SK-N-MC (cell line): ENCODE measurements around the gene MOAP1.
"Not testable (repeated sequence)": the region's sequence is repeated elsewhere in the genome, so short reads cannot be mapped to it uniquely, and the experiment has no call there.

Experiments used
- DNase-seq: peaks from one replicate; pipeline ENCODE4 v3.0.0-alpha.2; 2011; ENCODE audit warnings: low read depth, low spot score
- H3K27ac ChIP-seq: fragments of 200-600 bp; sonication (generic); 2 replicates; pipeline ENCODE4 v1.5.1; 2016; ENCODE audit warnings: mixed run types
- H3K36me3 ChIP-seq: fragments of 200-600 bp; sonication (generic); 2 replicates; pipeline ENCODE4 v1.6.1; 2017; ENCODE audit warnings: antibody characterized with exemption, low read length, mixed read lengths; ENCODE audit not compliant: insufficient read depth
- H3K4me3 ChIP-seq: fragments of 200-600 bp; sonication (generic); 2 replicates; pipeline ENCODE4 v1.5.1; 2016
- H3K9ac ChIP-seq: fragments of 200-600 bp; sonication (generic); 2 replicates; pipeline ENCODE4 v1.8.0; 2017; ENCODE audit warnings: mixed run types, mixed read lengths; ENCODE audit not compliant: insufficient read length
- H3K9me3 ChIP-seq: fragments of 200-600 bp; sonication (generic); 2 replicates; pipeline ENCODE4 v1.6.1; 2017; ENCODE audit warnings: low read depth, mild to moderate bottlenecking, antibody characterized with exemption, low read length, moderate library complexity, mixed read lengths
- EZH2 ChIP-seq: fragments of 200-600 bp; sonication (generic); IDR thresholded peaks from one replicate; pipeline ENCODE4 v1.6.1; 2017; ENCODE audit warnings: antibody characterized with exemption
- FOXP2 ChIP-seq: optimal IDR thresholded peaks from 2 replicates; pipeline ENCODE3; 2011; ENCODE audit warnings: mild to moderate bottlenecking, moderate library complexity; ENCODE audit not compliant: insufficient read depth; ENCODE audit errors: extremely low read length, control extremely low read depth
- POLR2AphosphoS5 ChIP-seq: IDR thresholded peaks from 2 replicates; pipeline ENCODE4 v1.6.1; 2012; ENCODE audit warnings: mild to moderate bottlenecking, low read depth, low read length, borderline replicate concordance

MOAP1 gene

GRCh38 chr14:93156693-93157369 is 27.9 kb downstream of the MOAP1 start:
- TF ChIP-seq EZH2 (no peak), POLR2AphosphoS5 (no peak), FOXP2 (no peak)
- DNase-seq = no peak
- Histone ChIP-seq H3K9me3 (no peaks in the 10 kb centered on the region), H3K27ac (no peak overlapping the region), H3K36me3 (no peaks in the 10 kb centered on the region), H3K9ac (no peak overlapping the region), H3K4me3 (no peak overlapping the region)

- H3K4me3 ChIP-seq = no peak overlapping the region
- DNase-seq = no peak
- no peak overlapping the region for H3K9ac ChIP-seq
- H3K36me3 ChIP-seq = no peaks in the 10 kb centered on the region
- no peak overlapping the region for H3K27ac ChIP-seq
- TF ChIP-seq EZH2 = no peak
- TF ChIP-seq FOXP2 = no peak
- TF ChIP-seq POLR2AphosphoS5 = no peak
- no peaks in the 10 kb centered on the region for H3K9me3 ChIP-seq
Measured at GRCh38 chr14:93155667-93156066, 29.0 kb downstream of the MOAP1 start.

GRCh38 chr14:93153121-93153520 is 31.6 kb downstream of the MOAP1 start:
- no peak overlapping the region for H3K9ac ChIP-seq
- H3K27ac ChIP-seq = no peak overlapping the region
- TF ChIP-seq FOXP2 (no peak), POLR2AphosphoS5 (no peak), EZH2 (no peak)
- H3K36me3 ChIP-seq = no peaks in the 10 kb centered on the region
- no peak for DNase-seq
- no peak overlapping the region for H3K4me3 ChIP-seq
- no peaks in the 10 kb centered on the region for H3K9me3 ChIP-seq

GRCh38 chr14:93150227-93151208 is 34.2 kb downstream of the MOAP1 start:
- no peaks in the 10 kb centered on the region for H3K9me3 ChIP-seq
- TF ChIP-seq EZH2 (no peak), FOXP2 (no peak), POLR2AphosphoS5 (no peak)
- no peak overlapping the region for H3K4me3 ChIP-seq
- no peak overlapping the region for H3K27ac ChIP-seq
- no peaks in the 10 kb centered on the region for H3K36me3 ChIP-seq
- DNase-seq = no peak
- no peak overlapping the region for H3K9ac ChIP-seq

- Histone ChIP-seq H3K9ac (no peak overlapping the region), H3K4me3 (no peak overlapping the region), H3K36me3 (no peaks in the 10 kb centered on the region), H3K9me3 (no peaks in the 10 kb centered on the region), H3K27ac (no peak overlapping the region)
- no peak for DNase-seq
- TF ChIP-seq POLR2AphosphoS5 (no peak), FOXP2 (no peak), EZH2 (no peak)
Measured at GRCh38 chr14:93148979-93149378, 35.7 kb downstream of the MOAP1 start.

- no peak overlapping the region for H3K27ac ChIP-seq
- DNase-seq = no peak
- H3K9me3 ChIP-seq = no peaks in the 10 kb centered on the region
- no peaks in the 10 kb centered on the region for H3K36me3 ChIP-seq
- no peak overlapping the region for H3K9ac ChIP-seq
- TF ChIP-seq EZH2 = no peak
- TF ChIP-seq FOXP2 = no peak
- TF ChIP-seq POLR2AphosphoS5 = no peak
- no peak overlapping the region for H3K4me3 ChIP-seq
Measured at GRCh38 chr14:93146119-93146518, 38.6 kb downstream of the MOAP1 start.

- Histone ChIP-seq H3K9ac (no peak overlapping the region), H3K4me3 (no peak overlapping the region), H3K36me3 (no peaks in the 10 kb centered on the region), H3K27ac (no peak overlapping the region), H3K9me3 (no peaks in the 10 kb centered on the region)
- no peak for DNase-seq
- TF ChIP-seq FOXP2 (no peak), EZH2 (no peak), POLR2AphosphoS5 (no peak)
Measured at GRCh38 chr14:93142854-93143652, 41.6 kb downstream of the MOAP1 start.

- DNase-seq = no peak
- Histone ChIP-seq H3K36me3 (no peaks in the 10 kb centered on the region), H3K9me3 (no peaks in the 10 kb centered on the region), H3K27ac (no peak overlapping the region), H3K4me3 (no peak overlapping the region), H3K9ac (no peak overlapping the region)
- TF ChIP-seq EZH2 (no peak), FOXP2 (no peak), POLR2AphosphoS5 (no peak)
Measured at GRCh38 chr14:93137864-93138263, 46.8 kb downstream of the MOAP1 start.

GRCh38 chr14:93136508-93136907 is 48.2 kb downstream of the MOAP1 start:
- not testable (repeated sequence) for H3K4me3 ChIP-seq, H3K36me3 ChIP-seq, DNase-seq, H3K9me3 ChIP-seq, H3K27ac ChIP-seq, H3K9ac ChIP-seq
